BE2C (cell line): ENCODE results near the gene SLC7A6.

Experiments
- DNase-seq: peaks from one replicate; pipeline ENCODE4 v3.0.0-alpha.2; 2020
- H3K27me3 ChIP-seq: fragments of 250-450 bp; sonication (Bioruptor Pico); 2 replicates; pipeline ENCODE4 v1.5.1; 2020; ENCODE audit warnings: mild to moderate bottlenecking
- H3K36me3 ChIP-seq: fragments of 250-450 bp; sonication (Bioruptor Pico); 2 replicates; pipeline ENCODE4 v1.5.1; 2020; ENCODE audit warnings: mild to moderate bottlenecking
- H3K4me1 ChIP-seq: fragments of 250-450 bp; sonication (Bioruptor Pico); 2 replicates; pipeline ENCODE4 v1.5.1; 2020
- H3K4me3 ChIP-seq: 2 replicates; pipeline ENCODE4 v1.5.1; 2011; ENCODE audit warnings: low read depth, low read length
- H3K9me3 ChIP-seq: fragments of 250-450 bp; sonication (Bioruptor Pico); 2 replicates; pipeline ENCODE4 v1.5.1; 2020
- TF ChIP-seq, protein P1 (sequence below): IDR thresholded peaks from 2 replicates; pipeline ENCODE4 v1.5.1; 2012; ENCODE audit warnings: mild to moderate bottlenecking, low read depth, low read length

Gene SLC7A6

DNA sequence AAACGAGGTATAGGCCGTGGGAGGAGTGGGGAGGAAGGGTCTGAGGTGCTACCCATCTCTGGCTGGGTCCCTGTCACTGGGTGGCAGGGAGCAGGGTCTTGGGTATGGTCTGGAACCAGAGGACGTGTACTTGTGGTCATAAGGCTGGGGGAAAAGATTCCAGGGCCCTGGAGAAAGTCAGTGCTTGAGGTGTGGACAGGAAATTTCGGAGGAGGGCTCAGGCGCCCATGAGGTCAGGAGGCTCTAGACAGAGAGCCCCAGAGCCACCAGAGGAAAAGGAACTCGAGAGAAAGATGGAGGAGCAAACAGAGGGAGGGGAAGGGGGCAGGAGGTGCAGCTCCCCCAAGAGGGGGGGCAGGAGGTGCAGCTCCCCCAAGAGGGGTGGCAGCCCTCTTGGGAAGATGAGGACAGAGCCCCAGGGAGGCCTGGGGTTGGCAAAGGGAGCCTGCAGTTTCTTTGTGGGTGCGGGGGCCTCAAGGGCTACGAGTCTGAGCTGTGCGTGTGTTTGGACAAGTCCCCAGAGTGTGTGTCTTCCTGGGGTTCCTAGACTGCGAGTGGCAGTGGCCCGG is 683 bp upstream of the SLC7A6 start:
- 0 out of 2 replicates have a peak, but pooled peaks cover 5% of the 10 kb centered on the region for H3K36me3 ChIP-seq
- DNase-seq: no peak
- peak overlapping the region; percentile 93 for H3K4me3 ChIP-seq
- no peaks in the 10 kb centered on the region for H3K27me3 ChIP-seq
- H3K9me3 ChIP-seq: no peaks in the 10 kb centered on the region
- TF ChIP-seq, protein P1, sequence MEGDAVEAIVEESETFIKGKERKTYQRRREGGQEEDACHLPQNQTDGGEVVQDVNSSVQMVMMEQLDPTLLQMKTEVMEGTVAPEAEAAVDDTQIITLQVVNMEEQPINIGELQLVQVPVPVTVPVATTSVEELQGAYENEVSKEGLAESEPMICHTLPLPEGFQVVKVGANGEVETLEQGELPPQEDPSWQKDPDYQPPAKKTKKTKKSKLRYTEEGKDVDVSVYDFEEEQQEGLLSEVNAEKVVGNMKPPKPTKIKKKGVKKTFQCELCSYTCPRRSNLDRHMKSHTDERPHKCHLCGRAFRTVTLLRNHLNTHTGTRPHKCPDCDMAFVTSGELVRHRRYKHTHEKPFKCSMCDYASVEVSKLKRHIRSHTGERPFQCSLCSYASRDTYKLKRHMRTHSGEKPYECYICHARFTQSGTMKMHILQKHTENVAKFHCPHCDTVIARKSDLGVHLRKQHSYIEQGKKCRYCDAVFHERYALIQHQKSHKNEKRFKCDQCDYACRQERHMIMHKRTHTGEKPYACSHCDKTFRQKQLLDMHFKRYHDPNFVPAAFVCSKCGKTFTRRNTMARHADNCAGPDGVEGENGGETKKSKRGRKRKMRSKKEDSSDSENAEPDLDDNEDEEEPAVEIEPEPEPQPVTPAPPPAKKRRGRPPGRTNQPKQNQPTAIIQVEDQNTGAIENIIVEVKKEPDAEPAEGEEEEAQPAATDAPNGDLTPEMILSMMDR: no peak
- peaks cover 6% of the 10 kb centered on the region; the same call in 1 of the 2 replicates for H3K4me1 ChIP-seq

DNA sequence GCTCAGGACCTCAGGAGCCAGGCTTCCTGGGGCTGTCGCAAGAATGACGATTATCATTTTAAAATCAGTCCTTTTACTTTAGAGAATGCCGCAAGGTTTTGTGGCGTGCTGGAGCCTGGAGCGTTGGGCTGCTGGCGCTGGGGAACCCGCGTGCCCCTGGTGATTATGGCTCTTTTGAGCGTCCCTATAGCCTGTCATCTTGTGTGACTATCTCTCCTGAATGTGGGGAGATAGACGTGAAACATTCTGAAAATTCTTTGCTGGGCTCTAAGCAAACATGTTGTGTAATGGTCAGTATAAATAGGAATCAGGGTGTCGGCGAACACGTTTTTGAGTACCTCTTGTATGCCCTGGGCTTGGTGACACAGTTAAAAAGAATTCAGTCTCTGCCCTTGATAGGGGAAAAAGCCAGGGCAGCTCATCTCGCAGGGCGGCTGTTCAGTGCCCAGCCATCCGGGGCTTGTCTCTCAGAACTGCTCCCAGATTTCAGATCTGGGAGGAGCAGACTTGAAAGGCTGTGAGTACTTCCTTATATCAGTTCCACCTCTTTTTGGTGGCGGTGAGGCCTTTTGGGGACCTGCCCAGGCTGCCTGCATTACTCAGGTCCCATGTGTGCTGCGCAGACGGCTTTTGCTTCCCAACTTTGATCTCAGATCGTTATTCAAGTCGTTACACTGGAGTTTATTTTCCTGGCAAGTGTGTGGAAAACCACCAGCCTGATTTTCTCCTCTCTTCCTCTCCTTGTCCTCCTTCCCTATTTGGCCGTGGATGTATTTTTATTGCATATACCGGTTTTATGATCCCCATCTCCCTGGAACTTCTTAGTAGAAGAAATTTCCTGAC is 973 bp downstream of the SLC7A6 start:
- peak; percentile 36 for DNase-seq
- TF ChIP-seq, protein P1: 0 out of 2 replicates have a peak, but pooled peaks have one; percentile 0
- no peaks in the 10 kb centered on the region for H3K27me3 ChIP-seq
- no peaks in the 10 kb centered on the region for H3K9me3 ChIP-seq
- H3K4me3 ChIP-seq: peak overlapping the region; percentile 93
- peaks cover 12% of the 10 kb centered on the region; the same call in 1 of the 2 replicates for H3K36me3 ChIP-seq
- peaks cover 6% of the 10 kb centered on the region; the same call in 1 of the 2 replicates for H3K4me1 ChIP-seq

DNA sequence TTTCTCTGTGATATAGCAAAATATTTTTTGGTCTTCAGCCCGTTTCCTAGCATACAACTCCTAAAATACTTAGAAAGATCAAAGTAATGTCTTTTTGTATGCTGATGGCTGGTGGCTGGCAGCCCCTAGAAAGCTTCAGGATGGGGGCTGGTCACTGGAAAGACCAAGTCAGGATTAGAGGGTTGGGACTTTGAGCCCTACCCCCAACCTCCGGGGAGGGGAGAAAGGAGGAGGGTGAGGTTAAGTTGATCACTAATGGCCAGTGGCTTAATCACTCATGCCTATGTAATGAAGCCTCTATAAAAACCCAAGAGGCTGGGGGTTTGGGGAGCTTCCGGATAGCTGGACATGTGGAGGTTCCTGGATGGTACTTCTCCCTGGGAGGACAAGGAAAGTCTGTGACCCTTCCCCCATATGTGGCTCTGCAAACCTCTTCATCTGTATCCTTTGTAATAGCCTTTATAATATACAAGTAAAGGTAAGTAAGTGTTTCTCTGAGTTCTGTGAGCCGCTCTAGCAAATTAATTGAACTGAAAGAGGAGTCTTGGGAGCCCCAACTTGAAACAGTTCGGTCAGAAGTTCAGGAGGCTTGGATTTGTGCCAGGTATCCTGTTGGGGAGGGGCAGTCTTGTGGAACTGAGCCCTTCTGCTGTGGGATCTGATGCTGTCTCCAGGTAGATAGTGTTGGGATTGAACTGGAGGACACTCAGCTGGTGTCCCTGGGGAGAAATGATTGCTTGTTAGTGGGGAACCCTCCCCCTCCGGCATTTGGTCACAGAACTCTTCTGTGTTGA is 3.5 kb downstream of the SLC7A6 start:
- TF ChIP-seq, protein P1: no peak
- Histone ChIP-seq H3K4me1 (peaks cover 6% of the 10 kb centered on the region; the same call in 1 of the 2 replicates), H3K27me3 (no peaks in the 10 kb centered on the region), H3K4me3 (no peak overlapping the region), H3K9me3 (no peaks in the 10 kb centered on the region), H3K36me3 (peaks cover 18% of the 10 kb centered on the region)
- DNase-seq: no peak

DNA sequence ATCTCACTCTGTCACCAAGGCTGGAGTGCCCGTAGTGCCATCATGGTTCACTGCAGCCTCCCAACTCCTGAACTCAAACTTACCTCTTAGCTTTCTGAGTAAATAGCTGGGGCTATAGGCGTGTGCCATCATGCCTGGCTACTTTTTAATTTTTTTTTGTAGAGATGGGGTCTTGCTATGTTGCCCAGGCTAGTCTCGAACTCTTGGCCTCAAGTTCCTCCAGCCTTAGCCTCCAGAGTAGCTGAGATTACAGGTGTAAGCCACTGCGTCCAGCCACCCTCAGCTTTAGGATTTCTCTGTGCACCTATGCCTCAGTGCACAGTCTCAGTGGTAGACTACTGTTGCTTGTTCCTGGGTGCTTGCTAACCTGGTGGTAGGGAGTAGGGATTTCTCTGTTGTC is 5.5 kb downstream of the SLC7A6 start:
- H3K4me1 ChIP-seq: peaks cover 6% of the 10 kb centered on the region; the same call in 1 of the 2 replicates
- H3K36me3 ChIP-seq: peaks cover 34% of the 10 kb centered on the region
- no peak overlapping the region for H3K4me3 ChIP-seq
- TF ChIP-seq, protein P1: no peak
- H3K9me3 ChIP-seq: no peaks in the 10 kb centered on the region
- DNase-seq: no peak
- no peaks in the 10 kb centered on the region for H3K27me3 ChIP-seq

DNA sequence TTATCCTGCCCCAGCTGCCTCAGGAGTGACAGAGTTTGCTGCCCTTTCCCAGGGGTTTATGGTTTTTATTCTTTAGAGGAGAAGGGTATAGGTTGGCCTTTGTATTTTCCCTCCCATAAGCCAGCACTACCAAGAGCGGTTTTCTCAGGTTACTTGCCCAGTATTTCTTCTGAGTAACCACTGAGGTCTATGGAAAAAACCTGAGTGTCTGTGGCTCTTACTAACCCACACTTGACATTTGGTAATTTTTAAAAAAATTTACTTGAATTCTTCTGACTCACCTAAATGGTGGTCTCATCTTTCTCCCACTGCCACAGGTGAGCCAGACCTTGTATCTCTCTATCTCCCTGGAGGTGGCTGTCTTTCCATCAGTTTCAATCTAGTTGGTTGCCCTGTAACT is 6.0 kb downstream of the SLC7A6 start:
- DNase-seq: no peak
- Histone ChIP-seq H3K4me3 (no peak overlapping the region), H3K9me3 (no peaks in the 10 kb centered on the region), H3K36me3 (peaks cover 36% of the 10 kb centered on the region), H3K4me1 (peaks cover 6% of the 10 kb centered on the region; the same call in 1 of the 2 replicates), H3K27me3 (no peaks in the 10 kb centered on the region)
- TF ChIP-seq, protein P1: no peak
